SK-N-SH (cell line): ENCODE data around the gene DTX1. TPM values are rescaled to one million over a fixed set of nuclear protein-coding genes. Genes with fewer than 3 reads are reported as not detected.

Source experiments
- CTCF ChIA-PET: fragments of 300-600, 350-600 bp; formaldehyde crosslinking; extraction: SDS; loops from one replicate; lab custom pipeline; 2021; lab: Yijun Ruan, JAX
- POLR2A ChIA-PET: fragments of 350-600 bp; sonication (Branson Sonifier 250); formaldehyde crosslinking; extraction: SDS; loops from one replicate; lab custom pipeline; 2020; ENCODE audit warnings: antibody characterized with exemption, inconsistent platforms; lab: Yijun Ruan, JAX
- DNase-seq: peaks from one replicate; pipeline ENCODE4 v3.0.0; 2012
- H2AFZ ChIP-seq: fragments of 200-600 bp; sonication (generic); 2 replicates; pipeline ENCODE4 v1.8.1; 2016; ENCODE audit warnings: antibody characterized with exemption, mild to moderate bottlenecking, low read depth
- H3F3A ChIP-seq: fragments of 200-600 bp; sonication (generic); replicated peaks from 2 replicates; pipeline ENCODE3; 2016; ENCODE audit warnings: antibody characterized with exemption, mild to moderate bottlenecking; ENCODE audit not compliant: insufficient read depth
- H3K27ac ChIP-seq, 2 experiments: fragments of 200-500 bp in 1 of 2; fragments of 200-600 bp in 1 of 2; sonication (Bioruptor generic) in 1 of 2; sonication (generic), shearing (Covaris generic) in 1 of 2; 2 replicates each; pipeline versions ENCODE4 v1.5.1 to v1.6.1; 2014 to 2016; ENCODE audit warnings: low read depth in 2 of 2, inconsistent platforms in 1 of 2, low read length in 1 of 2, mild to moderate bottlenecking in 1 of 2, mixed read lengths in 1 of 2
- H3K27me3 ChIP-seq: fragments of 200-600 bp; sonication (generic), shearing (Covaris generic); 2 replicates; pipeline ENCODE4 v1.6.1; 2016; ENCODE audit warnings: mixed run types; ENCODE audit not compliant: insufficient read depth
- H3K36me3 ChIP-seq, 2 experiments: fragments of 200-500 bp in 1 of 2; fragments of 200-600 bp in 1 of 2; sonication (Bioruptor generic) in 1 of 2; sonication (generic) in 1 of 2; replicated peaks in 1 of 2; 2 replicates each; pipeline versions ENCODE3 to v1.5.1; 2014 to 2016; ENCODE audit warnings: low read length in 1 of 2, mild to moderate bottlenecking in 1 of 2; ENCODE audit not compliant: insufficient read depth in 2 of 2, control insufficient read depth in 1 of 2
- H3K4me1 ChIP-seq, 2 experiments: fragments of 200-500 bp in 1 of 2; fragments of 200-600 bp in 1 of 2; sonication (Bioruptor generic) in 1 of 2; sonication (generic), shearing (Covaris generic) in 1 of 2; 2 replicates each; pipeline versions ENCODE4 v1.5.1 to v1.6.1; 2014 to 2016; ENCODE audit warnings: low read depth in 1 of 2, low read length in 1 of 2, mixed run types in 1 of 2; ENCODE audit not compliant: insufficient read depth in 2 of 2, control insufficient read depth in 1 of 2
- H3K4me2 ChIP-seq: fragments of 200-600 bp; sonication (generic), shearing (Covaris generic); 2 replicates; pipeline ENCODE4 v1.6.1; 2017; ENCODE audit warnings: mixed run types
- H3K4me3 ChIP-seq, 2 experiments: fragments of 200-500 bp in 1 of 2; fragments of 200-600 bp in 1 of 2; sonication (Bioruptor generic) in 1 of 2; sonication (generic), shearing (Covaris generic) in 1 of 2; 2 replicates each; pipeline versions ENCODE4 v1.5.1 to v1.8.1; 2014 to 2016; ENCODE audit warnings: low read depth in 2 of 2, inconsistent platforms in 1 of 2, low read length in 1 of 2, mild to moderate bottlenecking in 1 of 2, mixed read lengths in 1 of 2, moderate library complexity in 1 of 2
- H3K79me2 ChIP-seq: fragments of 200-600 bp; sonication (generic); 2 replicates; pipeline ENCODE4 v1.8.1; 2017; ENCODE audit warnings: mild to moderate bottlenecking; ENCODE audit not compliant: insufficient read depth
- H3K9ac ChIP-seq: fragments of 200-600 bp; sonication (generic); 2 replicates; pipeline ENCODE4 v1.6.1; 2017; ENCODE audit warnings: mixed run types
- H3K9me2 ChIP-seq: fragments of 200-600 bp; sonication (generic); 2 replicates; pipeline ENCODE4 v1.6.1; 2017; ENCODE audit warnings: mixed run types
- H3K9me3 ChIP-seq: fragments of 200-600 bp; sonication (generic); 2 replicates; pipeline ENCODE4 v1.6.1; 2017; ENCODE audit warnings: mixed run types, mild to moderate bottlenecking, moderate library complexity
- H4K20me1 ChIP-seq: fragments of 200-600 bp; sonication (generic); 2 replicates; pipeline ENCODE4 v1.6.1; 2017; ENCODE audit warnings: mild to moderate bottlenecking, mixed run types; ENCODE audit not compliant: insufficient read depth
- ELF1 ChIP-seq: IDR thresholded peaks from 2 replicates; pipeline ENCODE4 v1.4.0; 2012
- EP300 ChIP-seq, 2 experiments: IDR thresholded peaks; 2 replicates each; pipeline versions ENCODE4 v1.4.0 to v1.6.1; 2012; ENCODE audit warnings: borderline replicate concordance in 1 of 2, low read depth in 1 of 2, low read length in 1 of 2
- EZH2phosphoT487 ChIP-seq: fragments of 200-600 bp; sonication (generic); IDR thresholded peaks from 2 replicates; pipeline ENCODE4 v1.6.1; 2017; ENCODE audit warnings: low read depth, mixed run types, mild to moderate bottlenecking, antibody characterized with exemption, moderate library complexity, borderline replicate concordance
- FOXJ3 ChIP-seq: sonication (generic); formaldehyde crosslinking; IDR thresholded peaks from 2 replicates; pipeline ENCODE4 v1.5.1; 2020; ENCODE audit warnings: mild to moderate bottlenecking, missing genetic modification reagents
- JUND ChIP-seq: IDR thresholded peaks from 2 replicates; pipeline ENCODE4 v1.4.0; 2012
- MEF2A ChIP-seq: IDR thresholded peaks from 2 replicates; pipeline ENCODE4 v1.4.0; 2012; ENCODE audit warnings: low read depth, borderline replicate concordance
- MXI1 ChIP-seq: IDR thresholded peaks from 2 replicates; pipeline ENCODE4 v1.6.1; 2012; ENCODE audit warnings: mild to moderate bottlenecking, low read depth, low read length, improper control_type of control experiment
- NRF1 ChIP-seq: IDR thresholded peaks from 2 replicates; pipeline ENCODE4 v1.6.1; 2012; ENCODE audit warnings: low read depth, mild to moderate bottlenecking, low read length
- POLR2AphosphoS5 ChIP-seq: IDR thresholded peaks from 2 replicates; pipeline ENCODE4 v1.6.1; 2012; ENCODE audit warnings: low read depth, low read length
- RAD21 ChIP-seq: IDR thresholded peaks from 2 replicates; pipeline ENCODE4 v1.6.1; 2012; ENCODE audit warnings: mild to moderate bottlenecking, low read length
- REST ChIP-seq: IDR thresholded peaks from 2 replicates; pipeline ENCODE4 v1.6.1; 2012; ENCODE audit warnings: mild to moderate bottlenecking, low read depth, low read length, moderate library complexity
- SIN3A ChIP-seq: IDR thresholded peaks from 2 replicates; pipeline ENCODE4 v1.6.1; 2012; ENCODE audit warnings: low read depth, mild to moderate bottlenecking, low read length, moderate library complexity, borderline replicate concordance
- SMC3 ChIP-seq: IDR thresholded peaks from 2 replicates; pipeline ENCODE4 v1.6.1; 2012; ENCODE audit warnings: low read depth, low read length, improper control_type of control experiment
- TCF12 ChIP-seq: IDR thresholded peaks from 2 replicates; pipeline ENCODE4 v1.4.0; 2012
- TEAD4 ChIP-seq: IDR thresholded peaks from 2 replicates; pipeline ENCODE4 v1.4.0; 2012; ENCODE audit warnings: mild to moderate bottlenecking, borderline replicate concordance; ENCODE audit not compliant: insufficient read depth
- YY1 ChIP-seq: IDR thresholded peaks from 2 replicates; pipeline ENCODE4 v1.4.0; 2012; ENCODE audit warnings: low read depth, mild to moderate bottlenecking
- WGBS: methylation state at CpG from one replicate; pipeline ENCODE4 v1.1.6; 2017; ENCODE audit warnings: low lambda C conversion rate; 5-methylcytosine and 5-hydroxymethylcytosine counted together
- polyA plus RNA-seq, 3 experiments: library from polyadenylated mRNA; depleted of rRNA; stranded (reverse); fragments of >200 nt; gene quantifications; 2 replicates each; pipeline ENCODE4 v1.2.3, GENCODE V29; 2012

Gene DTX1
- polyA plus RNA-seq, 1 of the 3 experiments (the other 2 are of a cell fraction): 0.72 TPM

DNA sequence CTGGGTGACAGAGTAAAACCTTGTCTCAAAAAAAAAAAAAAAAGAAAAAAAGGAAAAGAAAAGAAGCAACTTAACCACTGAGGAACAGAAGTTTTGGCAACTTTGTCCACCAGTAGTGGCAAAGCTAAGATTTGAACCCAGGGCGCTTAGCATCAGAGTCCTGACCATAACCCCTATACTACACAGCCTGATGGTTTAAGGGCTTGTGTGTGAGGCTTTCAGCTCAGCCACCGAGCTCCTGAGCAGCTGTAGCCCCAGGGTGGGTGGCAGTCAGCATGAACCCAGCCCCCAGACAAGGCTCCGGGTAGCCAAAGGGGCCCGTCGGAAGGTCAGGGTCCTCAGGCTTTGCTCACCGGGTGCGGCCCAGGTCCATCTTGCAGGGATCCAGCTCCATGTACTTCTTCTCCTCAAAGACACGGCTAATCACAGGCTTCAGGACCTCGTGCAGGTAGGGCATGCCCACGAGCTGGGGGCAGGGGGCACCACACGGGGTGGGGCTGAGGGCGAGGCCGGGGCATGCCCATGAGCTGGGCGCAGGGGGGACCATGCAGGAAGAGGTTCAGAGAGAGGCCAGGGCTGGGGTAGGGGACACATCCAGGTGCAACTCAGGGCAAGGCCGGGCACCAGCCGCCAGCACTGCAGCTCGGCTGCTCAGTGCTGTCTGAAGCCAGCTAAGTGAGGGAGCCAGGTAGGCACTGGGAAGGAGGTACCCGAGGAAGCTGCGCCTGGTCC is 58.1 kb downstream of the DTX1 start:
- no peak overlapping the region for H3K4me3 ChIP-seq
- no peaks in the 10 kb centered on the region for H4K20me1 ChIP-seq
- H3K4me1 ChIP-seq: no peaks in the 10 kb centered on the region
- H3K27me3 ChIP-seq: no peaks in the 10 kb centered on the region
- CTCF ChIA-PET: interaction anchor here (0.8 to 2.0 kb wide), 8 partner anchors 16 to 122 kb away, joined by 3 to 10 read pairs (median 4); no protein-coding TSS in a partner anchor
- no peaks in the 10 kb centered on the region for H3F3A ChIP-seq
- no peaks in the 10 kb centered on the region for H3K9me3 ChIP-seq
- 70% methylated on average over 9 of the region's 19 CpGs for WGBS
- DNase-seq: no peak
- H2AFZ ChIP-seq: no peak overlapping the region
- no peaks in the 10 kb centered on the region for H3K79me2 ChIP-seq
- H3K9me2 ChIP-seq: no peaks in the 10 kb centered on the region
- TF ChIP-seq REST (no peak), NRF1 (no peak), EP300 (IDR thresholded peaks at IDR 0.05; ENCODE audit: borderline replicate concordance in 1 of 2, low read depth in 1 of 2, low read length in 1 of 2) (no peak), SMC3 (no peak), MEF2A (no peak), YY1 (no peak), TCF12 (no peak), RAD21 (no peak)
- POLR2A ChIA-PET: interaction anchor here (0.8 kb wide), 1 partner anchor 20 kb away, joined by 3 read pairs; no protein-coding TSS in a partner anchor
- no peaks in the 10 kb centered on the region for H3K36me3 ChIP-seq
- no peak overlapping the region for H3K27ac ChIP-seq
- no peak overlapping the region for H3K9ac ChIP-seq
- no peak overlapping the region for H3K4me2 ChIP-seq

DNA sequence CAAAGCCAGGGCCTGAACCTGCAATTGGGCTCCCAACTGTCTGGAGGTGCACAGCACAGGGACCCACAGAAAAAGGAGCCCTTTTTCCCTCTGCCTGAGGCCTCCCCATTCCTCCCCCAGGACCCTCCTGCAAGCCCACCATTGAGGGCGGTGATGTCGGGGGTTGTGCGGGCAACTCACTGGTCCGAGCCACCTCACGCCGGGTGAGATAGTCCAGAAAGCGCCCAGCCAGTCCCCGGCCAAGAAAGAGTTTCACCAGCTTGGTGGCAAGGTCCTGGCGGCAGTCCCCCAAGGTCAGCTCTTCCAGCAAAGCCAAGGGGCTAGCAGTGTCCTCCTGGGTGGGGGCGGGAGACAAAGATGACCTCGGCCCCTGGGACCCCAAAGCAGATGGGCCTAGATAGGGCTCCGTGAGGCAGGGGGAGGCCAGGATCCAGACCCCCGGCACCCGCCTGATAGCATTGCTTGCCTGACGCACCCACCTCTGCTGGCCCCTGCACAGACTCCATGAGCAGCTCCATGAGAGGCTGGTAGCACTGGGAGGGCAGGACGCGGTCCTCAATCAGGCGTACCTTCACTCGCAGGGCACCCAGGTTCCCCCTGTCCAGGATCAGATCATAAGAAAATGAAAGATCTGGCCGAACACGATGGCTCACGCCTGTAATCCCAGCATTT is 59.1 kb downstream of the DTX1 start:
- H3F3A ChIP-seq: no peaks in the 10 kb centered on the region
- no peaks in the 10 kb centered on the region for H3K27me3 ChIP-seq
- ChIA-PET CTCF (interaction anchor here (1.4 to 1.7 kb wide), 5 partner anchors 17 to 123 kb away, joined by 3 to 10 read pairs (median 4); no protein-coding TSS in a partner anchor), POLR2A (no interaction called here)
- H3K36me3 ChIP-seq: no peaks in the 10 kb centered on the region
- TF ChIP-seq REST (no peak), MEF2A (no peak), TEAD4 (no peak), POLR2AphosphoS5 (no peak), JUND (no peak), TCF12 (no peak), ELF1 (no peak), SIN3A (no peak), EZH2phosphoT487 (no peak), MXI1 (no peak), EP300 (IDR thresholded peaks at IDR 0.05; ENCODE audit: borderline replicate concordance in 1 of 2, low read depth in 1 of 2, low read length in 1 of 2) (no peak), YY1 (no peak), NRF1 (no peak), FOXJ3 (CRISPR knock-in tag) (no peak)
- H3K9ac ChIP-seq: no peak overlapping the region
- no peak overlapping the region for H3K4me2 ChIP-seq
- no peak for DNase-seq
- no peaks in the 10 kb centered on the region for H3K9me3 ChIP-seq
- no peaks in the 10 kb centered on the region for H3K79me2 ChIP-seq
- H4K20me1 ChIP-seq: no peaks in the 10 kb centered on the region
- 66% methylated on average over 17 of the region's 22 CpGs for WGBS
- H3K4me3 ChIP-seq: no peak overlapping the region
- H2AFZ ChIP-seq: no peak overlapping the region
- peaks cover 0 to under 1% of the 10 kb centered on the region in 2 experiments; a peak in 1 of 4 replicates for H3K4me1 ChIP-seq
- no peaks in the 10 kb centered on the region for H3K9me2 ChIP-seq
- H3K27ac ChIP-seq: no peak overlapping the region
